ENCODE results near the gene H19.

The H19 gene

GRCh38 chr11:2031058-2031457, 33.4 kb upstream of the H19 start:
- no peak for TF ChIP-seq CTCF (IDR thresholded peaks at IDR 0.05; ENCODE audit: extremely low read depth, insufficient read depth, missing control alignments)
- in situ Hi-C loops (cut with MboI; ENCODE audit: low pct_unique_long_range_greater_than_20kb, low sequenced_read_pairs, unreplicated experiment) = no loop called here
- no peak for DNase-seq (ENCODE audit: low spot score)

- in situ Hi-C loops (cut with MboI; ENCODE audit: low pct_unique_long_range_greater_than_20kb, low sequenced_read_pairs, unreplicated experiment) = no loop called here
- TF ChIP-seq CTCF (IDR thresholded peaks at IDR 0.05; ENCODE audit: extremely low read depth, insufficient read depth, missing control alignments) = no peak
Observed at GRCh38 chr11:2027708-2028107, 30.1 kb upstream of the H19 start.

DNA sequence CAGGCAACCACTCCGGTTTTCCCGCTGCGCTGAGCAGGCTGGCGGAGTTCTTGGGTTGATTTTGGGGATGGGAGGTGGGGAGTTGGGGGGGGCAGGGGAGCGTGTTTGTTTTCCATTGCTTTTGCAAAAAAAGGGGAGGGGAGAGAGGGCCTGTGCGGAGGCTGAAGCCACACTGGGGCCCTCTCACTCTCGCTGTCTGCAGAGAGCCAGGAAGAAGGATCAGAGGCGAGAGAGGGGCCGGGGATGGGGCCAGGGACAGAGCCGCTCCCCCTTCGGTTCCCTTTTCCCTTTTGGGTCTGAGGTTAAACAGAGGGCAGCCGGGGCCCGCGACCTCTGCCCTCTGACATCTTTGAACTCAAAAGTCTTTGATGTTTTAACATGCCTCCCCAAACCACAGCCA, 17.4 kb upstream of the H19 start:
- no peak for DNase-seq (ENCODE audit: low spot score)
- TF ChIP-seq CTCF (IDR thresholded peaks at IDR 0.05; ENCODE audit: extremely low read depth, insufficient read depth, missing control alignments) = no peak
- in situ Hi-C loops (cut with MboI; ENCODE audit: low pct_unique_long_range_greater_than_20kb, low sequenced_read_pairs, unreplicated experiment) = no loop called here

More at GRCh38 chr11:2027708-2028107, 30.1 kb upstream of the H19 start:
- no peak for DNase-seq (ENCODE audit: low spot score)

DNA sequence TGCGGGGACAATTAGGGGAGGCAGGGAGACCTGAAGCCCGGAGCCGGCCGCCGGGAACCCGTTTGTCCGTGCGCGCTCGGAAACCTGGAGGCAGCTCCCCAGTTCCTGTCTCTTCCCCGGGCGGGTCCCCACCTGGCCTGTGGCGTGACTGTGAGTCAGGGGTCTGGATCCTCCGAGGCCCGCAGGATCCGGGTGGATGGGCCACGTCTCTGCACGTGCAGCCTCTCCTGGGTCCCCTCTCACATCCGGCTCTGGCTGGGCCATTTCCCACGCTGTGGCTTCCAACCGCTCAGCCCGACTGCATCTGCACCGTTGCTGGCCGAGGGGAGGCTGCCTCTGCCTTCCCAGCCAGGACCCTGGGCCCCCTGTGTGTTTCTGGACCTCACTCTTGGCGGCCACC, 14.8 kb upstream of the H19 start:
- DNase-seq (ENCODE audit: low spot score) = no peak
- in situ Hi-C loops (cut with MboI; ENCODE audit: low pct_unique_long_range_greater_than_20kb, low sequenced_read_pairs, unreplicated experiment) = no loop called here
- TF ChIP-seq CTCF (IDR thresholded peaks at IDR 0.05; ENCODE audit: extremely low read depth, insufficient read depth, missing control alignments) = no peak

- DNase-seq (ENCODE audit: low spot score) = no peak
- TF ChIP-seq CTCF (IDR thresholded peaks at IDR 0.05; ENCODE audit: extremely low read depth, insufficient read depth, missing control alignments) = no peak
- in situ Hi-C loops (cut with MboI; ENCODE audit: low pct_unique_long_range_greater_than_20kb, low sequenced_read_pairs, unreplicated experiment) = no loop called here
Observed at GRCh38 chr11:2004466-2004865, 6.8 kb upstream of the H19 start.

DNA sequence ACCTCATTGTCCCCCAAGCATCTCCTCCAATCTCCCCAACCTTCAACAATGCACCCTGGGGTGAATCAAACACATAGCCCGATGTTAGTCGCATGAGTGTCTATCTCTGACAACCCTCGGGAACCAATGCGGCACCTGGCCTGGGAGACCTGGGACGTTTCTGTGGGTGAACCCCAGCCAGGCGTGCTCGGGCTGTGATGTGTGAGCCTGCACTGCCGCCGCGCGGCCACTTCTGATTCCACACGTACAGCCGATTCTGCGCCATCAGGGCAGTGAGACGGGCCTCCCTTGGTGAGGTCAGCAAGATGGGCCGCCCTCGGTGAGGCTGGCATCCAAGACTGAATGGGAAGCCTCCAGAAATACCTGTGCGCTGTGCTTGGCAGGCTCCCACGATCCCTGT, 5.2 kb upstream of the H19 start:
- no peak for TF ChIP-seq CTCF (IDR thresholded peaks at IDR 0.05; ENCODE audit: extremely low read depth, insufficient read depth, missing control alignments)
- in situ Hi-C loops (cut with MboI; ENCODE audit: low pct_unique_long_range_greater_than_20kb, low sequenced_read_pairs, unreplicated experiment) = no loop called here
- no peak for DNase-seq (ENCODE audit: low spot score)

All from GM13977 (cell line).